AML-193 (cell line): ENCODE measurements around the gene TIA1.
A peak's percentile ranks its signal among the peaks of the same experiment; 100 is the strongest.
"Not testable (repeated sequence)": the region's sequence is repeated elsewhere in the genome, so short reads cannot be mapped to it uniquely, and the experiment has no call there.

ENCODE experiments used
- DNase-seq, 2 experiments: peaks; one replicate each; lab custom pipeline; 2025; lab: John Stamatoyannopoulos, UW

Gene TIA1

DNA sequence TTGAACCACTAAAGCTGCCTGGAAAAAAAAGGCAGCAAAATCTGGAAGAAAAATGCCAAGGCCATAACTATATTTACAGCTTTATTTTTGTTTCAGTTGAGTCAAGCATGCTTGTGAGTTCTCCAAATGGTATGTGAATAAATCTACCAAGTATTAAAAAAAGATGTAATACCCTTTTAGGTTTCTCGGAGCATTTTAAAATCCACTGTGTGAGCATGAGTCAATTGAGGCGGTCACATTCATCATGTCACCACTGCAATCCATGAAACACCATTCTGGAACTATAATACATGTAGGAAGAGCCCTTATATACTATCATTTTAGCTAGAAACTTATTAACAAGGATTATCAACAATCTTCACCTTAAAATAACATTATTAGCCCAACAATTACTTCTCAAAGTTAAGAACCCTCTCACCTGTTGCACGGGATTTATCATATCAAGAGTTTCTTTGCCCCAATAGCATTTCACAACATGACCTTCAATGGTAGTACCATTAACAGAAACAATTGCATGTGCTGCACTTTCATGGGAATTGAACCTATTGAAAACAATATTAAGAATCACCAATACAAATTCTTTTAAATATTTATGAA is 33.4 kb downstream of the TIA1 start:
- no peak for DNase-seq

DNA sequence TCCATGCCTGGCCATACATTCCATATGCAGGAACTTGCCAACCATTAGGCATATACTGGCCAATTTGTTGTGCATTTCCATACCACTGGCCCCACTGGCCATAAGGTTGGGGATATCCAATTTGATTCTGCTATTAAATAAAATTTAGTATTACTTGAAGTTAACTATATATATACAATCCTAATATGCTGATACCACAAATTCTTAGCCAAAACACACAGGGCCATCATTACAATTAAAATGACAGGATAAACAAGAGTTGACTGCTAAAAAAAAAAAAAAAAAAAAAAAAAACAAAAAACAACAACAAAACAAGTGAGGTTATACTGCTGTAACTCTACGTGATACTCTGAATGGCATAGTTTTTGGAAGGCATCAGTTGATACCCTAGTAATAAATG is 34.1 kb downstream of the TIA1 start:
- DNase-seq: no peak

DNA sequence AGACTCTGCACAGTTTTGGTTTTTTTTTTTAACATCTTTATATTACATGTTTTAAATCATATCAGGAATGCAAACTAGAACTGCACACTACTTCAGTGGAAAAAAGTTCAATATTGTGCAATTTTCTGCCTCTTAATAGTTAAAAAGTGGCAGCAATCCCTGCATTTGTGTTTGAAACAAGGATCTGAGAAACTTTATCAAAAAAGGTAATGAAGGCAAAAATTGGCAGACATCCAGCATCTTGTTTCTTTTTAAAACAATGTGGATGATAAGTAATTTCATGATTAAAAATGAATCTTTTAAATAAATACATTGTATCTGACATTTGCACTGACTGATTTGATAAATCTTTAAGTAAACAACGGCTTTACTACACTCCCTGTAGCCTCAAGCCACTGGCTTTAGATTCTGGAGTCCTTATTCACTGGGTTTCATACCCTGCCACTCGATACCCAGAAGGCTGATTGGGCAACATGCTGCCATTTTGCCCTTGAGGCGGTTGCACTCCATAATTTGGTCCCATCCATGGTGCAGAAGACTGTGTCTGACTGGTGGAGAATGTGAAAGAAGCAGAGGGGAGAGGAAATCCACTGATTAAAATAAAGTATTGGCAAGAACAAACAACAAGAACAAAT is 36.0 kb downstream of the TIA1 start:
- DNase-seq: no peak

DNA sequence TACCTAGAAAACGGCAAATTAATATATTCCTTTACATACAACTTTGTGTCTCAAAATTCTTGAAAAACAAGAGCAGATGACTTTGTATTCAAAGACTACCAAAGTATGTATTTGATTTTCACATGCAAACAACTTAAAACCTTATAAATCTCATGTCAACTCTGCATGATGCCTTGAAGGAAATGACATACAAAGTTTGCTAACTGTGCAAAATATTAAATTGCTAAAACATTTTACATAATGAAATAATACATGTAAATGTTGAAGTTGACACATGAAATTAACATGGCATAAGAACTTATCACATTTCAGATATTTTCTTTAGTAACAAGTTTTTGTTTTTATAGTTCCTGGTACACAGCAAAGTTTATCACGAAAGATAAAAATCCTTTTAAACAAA is 36.8 kb downstream of the TIA1 start:
- no peak for DNase-seq

DNA sequence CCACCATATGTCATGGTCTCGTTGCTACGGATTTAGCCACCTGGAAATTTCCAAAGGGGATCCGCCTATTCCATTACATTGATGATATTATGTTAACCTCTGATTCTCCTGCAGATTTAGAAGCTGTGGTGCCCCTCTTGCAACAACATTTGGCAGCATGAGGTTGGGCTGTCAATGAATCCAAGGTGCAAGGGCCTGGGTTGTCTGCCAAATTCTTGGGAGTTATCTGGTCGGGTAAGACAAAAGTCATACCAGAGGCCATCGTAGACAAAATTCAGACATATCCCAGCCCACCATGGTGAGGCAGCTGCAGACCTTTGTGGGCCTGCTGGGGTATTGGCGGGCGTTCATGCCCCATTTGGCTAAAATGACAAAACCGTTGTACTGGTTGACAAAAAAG is 44.0 kb downstream of the TIA1 start:
- DNase-seq: no peak

DNA sequence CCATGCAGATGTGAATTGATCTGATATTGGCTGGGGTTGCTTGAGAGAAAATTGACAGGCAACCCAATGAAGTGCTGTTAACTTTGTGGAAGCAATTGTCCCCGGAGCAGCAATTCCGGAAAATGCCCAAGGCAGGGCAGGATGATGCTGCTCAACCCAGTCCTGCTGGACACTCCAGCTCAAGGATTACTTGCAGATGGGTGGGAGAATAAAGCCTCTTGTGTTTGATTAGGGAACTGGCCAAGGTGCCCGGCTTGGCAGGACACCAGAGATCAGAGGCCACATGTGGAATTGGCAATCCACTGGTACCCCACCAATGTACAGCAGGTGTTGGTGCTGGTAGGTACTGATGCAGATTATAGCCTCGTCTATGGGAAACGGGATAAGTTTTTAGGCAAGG is 45.3 kb downstream of the TIA1 start:
- no peak for DNase-seq

DNA sequence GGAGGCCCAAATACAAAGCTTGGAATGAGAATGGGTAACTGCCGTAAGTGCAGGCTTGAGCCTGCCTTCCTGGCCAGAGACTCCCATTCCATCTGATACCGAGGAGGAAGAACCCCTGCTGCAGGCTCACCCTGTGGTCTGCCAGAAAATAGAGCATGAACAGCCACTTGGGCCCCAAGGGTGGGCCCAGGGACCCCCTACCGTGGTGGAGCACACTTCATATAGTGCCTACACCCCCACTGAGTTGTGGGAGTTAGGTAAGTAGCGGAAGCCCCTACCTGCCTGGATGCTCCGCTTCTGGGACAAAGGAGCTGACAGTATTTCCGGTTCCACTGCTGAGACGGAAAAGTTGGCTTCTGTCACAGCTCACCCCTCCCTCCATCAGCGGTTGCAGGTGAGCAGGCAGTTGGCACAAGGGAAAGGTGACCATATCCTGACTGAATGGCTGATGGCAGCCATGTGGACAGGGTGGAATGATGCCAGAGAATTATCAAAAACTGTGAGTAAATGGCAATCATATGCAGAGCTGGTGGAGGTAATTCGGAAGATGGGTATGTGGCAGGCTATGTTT is 46.1 kb downstream of the TIA1 start:
- no peak for DNase-seq

DNA sequence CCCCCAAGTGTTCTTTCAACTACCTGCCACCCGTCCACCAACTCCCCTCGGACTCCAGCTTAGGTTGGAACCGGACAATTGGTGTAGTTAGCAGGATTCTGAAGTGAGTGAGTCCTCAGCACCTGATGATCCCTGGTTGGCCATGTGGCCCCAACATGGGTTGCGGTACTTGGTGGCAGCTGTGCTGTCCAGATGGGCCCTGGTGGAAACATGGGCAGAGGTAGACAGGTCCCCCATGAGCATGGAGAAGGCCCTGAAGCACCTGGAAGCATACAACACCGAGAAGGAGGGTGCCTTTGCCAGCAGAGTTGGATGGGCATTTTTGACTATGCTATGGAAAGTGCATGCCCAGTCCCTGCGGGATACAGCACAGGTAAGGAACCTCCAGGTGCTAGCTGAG is 46.6 kb downstream of the TIA1 start:
- DNase-seq: no peak

DNA sequence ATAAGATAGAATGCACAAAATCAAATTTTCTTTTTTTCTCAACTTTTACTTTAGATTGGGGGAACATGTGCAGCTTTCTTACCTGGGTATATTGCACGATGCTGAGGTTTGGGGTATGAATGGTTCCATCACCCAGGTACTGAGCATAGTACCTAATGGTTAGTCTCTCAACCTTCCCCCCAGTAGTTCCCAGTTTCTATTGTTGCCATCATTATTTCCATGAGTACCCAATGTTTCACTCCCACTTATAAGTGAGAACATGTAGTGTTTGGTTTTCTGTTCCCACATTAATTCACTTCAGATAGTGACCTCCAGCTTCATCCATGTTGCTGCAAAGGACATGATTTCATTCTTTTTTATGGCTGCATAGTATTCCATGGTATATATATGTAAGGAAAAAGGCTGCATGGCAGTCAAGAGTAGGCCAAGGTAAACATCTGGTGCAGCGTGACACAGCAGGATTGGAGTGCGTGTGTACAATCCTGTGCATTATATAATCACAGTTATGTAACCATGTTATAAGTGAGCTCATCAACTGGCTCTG is 47.1 kb downstream of the TIA1 start:
- DNase-seq: no peak

DNA sequence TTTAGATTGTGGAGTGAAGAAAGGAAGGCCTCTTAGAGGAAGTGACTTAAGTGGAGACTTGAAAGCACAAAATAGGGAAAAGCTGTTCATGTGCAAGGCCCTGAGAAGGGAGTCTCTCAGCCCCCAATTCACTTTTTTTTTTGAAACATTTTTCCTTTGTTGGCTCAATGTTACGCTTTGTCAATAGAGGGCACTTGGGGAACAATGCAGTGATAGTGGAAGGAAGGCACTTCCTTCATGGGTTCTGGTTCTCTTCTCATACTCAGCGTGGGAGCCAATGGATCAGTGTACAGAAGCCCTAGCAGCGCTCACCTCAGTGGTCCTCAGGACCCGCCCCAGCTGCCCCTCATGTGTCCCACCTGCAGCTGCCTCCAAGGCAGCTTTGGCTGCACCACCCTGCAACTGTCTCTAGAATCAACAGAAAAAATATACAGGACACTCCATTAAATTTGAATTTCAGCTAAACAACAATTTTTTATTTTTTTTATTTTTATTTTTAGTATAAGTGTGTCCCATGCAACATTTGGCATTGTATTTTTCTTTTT is 49.0 kb downstream of the TIA1 start:
- DNase-seq: no peak

DNA sequence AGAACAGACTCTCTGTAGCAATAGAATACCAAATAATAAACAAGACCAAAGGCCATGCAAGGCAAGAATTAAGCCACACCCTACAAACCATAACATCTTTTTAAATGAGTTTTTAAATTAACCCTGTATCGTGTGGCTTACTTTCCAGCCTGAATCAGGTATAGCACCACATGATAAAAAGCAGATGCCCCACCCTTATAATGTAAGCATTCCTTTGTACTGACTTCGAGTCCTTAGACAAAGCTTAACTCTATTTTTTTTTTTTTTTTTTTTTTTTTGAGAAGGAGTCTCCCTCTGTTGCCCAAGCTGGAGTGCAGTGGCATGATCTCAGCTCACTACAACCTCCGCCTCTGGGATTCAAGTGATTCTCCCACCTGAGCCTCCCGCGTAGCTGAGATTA is 55.9 kb downstream of the TIA1 start:
- DNase-seq: no peak

DNA sequence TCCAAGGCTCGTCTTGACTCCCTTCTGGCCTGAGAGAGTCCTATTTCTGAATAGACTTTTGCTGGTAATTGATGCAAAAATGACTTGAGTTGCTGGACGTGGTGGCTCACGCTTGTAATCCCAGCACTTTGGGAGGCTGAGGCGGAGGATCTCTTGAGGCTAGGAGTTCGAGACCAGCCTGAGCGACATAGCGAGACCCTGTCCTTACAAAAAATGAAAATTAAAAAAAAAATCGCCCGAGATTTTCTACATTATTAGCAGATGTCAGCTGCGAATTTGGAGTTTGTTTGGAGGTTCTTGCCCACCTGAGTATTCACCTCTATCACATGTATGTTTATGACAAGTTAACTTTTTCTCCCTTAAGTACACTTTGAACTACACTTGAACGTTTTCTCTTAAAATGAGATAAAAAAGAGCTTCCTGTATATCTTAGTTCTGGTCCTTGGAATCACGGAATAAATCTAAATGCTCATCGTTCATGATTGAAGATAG is 57.1 kb downstream of the TIA1 start:
- DNase-seq: no peak

DNA sequence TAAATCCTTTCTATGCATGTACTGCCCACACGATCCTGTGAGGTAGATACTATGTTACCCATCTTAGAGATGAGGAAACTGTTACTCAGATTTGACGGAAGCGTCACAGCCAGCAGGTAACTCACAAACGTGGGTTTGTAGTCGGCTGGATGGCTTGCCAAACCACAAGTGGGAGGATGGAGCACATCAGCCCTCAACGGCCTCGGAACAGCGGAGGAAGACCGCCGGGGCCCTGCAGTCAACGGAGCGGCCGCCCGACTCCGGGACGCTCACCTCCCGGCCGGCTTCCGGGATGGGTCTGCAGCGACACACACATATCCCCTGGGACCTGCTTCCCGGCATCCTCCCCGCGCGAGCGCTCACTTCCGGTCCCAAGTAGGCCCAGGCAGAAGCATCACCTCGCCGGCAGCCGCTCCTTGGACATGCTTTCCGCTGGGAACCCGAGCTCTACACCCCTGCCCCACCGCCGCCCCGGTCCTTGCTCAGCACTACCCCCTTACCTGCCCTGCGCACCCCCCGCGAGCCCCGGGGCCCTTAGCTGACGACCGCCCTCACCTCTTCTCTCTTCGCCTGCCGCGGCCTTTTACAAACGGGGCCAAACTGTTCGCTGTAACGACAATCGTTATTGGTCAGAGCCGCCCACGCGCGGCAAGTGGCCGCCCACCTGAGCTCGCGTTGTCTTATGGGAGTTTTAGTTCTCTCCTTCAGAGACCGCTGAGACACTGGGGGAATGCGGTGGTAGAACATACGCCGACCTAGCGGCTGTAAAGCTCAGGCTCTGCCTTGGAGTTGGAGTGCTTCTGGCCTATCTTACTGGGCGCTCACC is 57.8 kb downstream of the TIA1 start, which contains the start of gene C2orf42:
Gene C2orf42 (minus strand): TSS at position 602 of the 826 bp plus-strand sequence. CDS start 9,034 bp downstream, outside the sequence.
- peak; percentile 95 to 96 for DNase-seq

DNA sequence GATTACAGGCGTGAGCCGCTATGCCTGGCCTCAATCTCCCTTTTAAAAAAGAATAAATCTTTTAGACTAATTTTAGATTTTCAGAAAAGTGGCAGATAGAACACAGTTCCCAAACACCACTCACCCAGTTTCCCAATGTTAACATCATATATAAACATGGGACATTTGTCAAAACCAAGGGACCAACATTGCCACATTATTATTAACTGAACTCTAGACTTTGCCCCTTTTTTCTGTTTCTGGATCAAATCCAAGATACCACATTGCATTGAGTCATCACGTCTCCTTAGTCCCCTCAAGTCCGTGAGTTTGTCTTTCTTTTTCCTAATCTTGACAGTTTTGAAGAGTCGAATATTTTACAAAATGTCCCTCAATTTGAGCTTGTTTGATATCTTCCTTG is 60.0 kb downstream of the TIA1 start:
- no peak for DNase-seq

DNA sequence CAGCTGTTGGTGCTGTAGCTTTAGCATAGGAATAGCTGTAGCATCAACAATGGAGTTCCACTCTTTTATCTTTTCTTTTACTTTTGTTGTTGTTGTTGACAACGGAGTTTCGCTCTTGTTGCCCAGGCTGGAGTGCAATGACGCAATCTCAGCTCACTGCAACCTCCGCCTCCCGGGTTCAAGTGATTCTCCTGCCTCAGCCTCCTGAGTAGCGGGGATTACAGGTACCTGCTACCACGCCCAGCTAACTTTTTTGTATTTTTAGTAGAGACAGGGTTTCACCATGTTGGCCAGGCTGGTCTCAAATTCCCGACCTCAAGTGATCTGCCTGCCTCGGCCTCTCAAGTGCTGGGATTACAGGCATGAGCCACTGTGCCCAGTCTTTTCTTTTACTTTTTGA is 61.3 kb downstream of the TIA1 start:
- DNase-seq: not testable (repeated sequence)

DNA sequence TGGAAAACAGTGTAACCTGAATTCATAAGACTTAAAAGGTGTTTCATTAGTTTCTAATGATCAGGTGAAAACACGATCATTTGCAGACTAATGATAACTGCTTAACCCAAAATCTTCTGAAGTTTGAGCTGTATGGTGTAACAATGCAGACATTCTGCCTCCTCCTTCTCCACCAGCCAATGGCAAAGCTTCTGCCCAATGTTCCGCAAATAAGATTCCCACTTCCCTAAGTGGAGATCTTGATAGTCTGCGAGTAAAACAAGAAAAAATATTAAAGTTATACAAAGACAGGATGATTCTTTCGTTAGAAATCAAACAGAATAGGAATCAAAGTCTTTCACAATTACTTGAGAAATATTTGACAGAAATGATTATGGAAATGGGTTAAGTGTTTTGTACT is 65.7 kb downstream of the TIA1 start:
- DNase-seq: no peak

DNA sequence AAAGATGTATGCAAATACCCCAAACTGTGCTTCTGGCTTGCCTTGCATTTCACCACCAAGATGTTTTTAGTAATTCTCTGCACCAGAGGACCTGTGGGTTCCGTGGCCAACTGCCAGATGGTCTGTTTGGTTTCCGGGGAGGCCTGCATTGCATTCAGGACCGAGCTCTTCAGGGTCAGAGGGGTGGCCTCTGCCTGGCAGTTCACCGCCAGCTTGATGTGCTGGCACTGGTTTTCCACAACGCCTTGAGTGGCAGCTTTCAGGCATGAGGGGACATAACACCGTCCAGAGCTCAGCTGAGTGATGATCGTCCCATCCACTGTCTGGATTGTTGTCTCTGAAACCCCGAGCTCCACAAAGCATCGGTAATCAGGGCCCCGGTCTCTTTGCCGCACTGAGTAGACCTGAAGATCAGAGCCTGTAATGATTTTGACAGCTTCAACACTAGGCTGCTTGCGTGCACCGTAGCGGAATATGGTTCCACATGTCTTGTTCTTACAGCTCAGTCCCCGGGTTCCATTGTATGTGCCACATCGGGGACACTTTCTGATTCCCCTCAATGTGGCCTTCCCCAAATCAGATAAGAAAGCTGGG is 67.0 kb downstream of the TIA1 start:
- DNase-seq: peak; percentile 27 to 29

DNA sequence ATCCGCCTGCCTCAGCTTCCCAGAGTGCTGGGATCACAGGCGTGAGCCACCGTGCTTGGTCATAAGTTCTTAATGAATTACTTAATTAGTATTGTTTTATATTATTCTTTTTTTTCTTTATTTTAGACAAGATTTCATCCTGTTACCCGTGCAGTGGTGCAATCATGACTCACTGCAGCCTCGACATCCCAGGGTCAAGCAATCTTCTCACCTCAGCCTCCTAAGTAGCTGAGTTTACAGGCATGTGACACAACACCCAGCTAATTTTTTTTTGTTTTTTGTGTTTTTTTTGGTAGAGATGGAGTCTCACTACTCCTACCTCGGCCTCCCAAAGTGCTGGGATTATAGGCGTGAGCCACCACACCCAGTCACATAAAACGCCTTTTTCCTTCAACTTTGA is 74.9 kb downstream of the TIA1 start:
- no peak for DNase-seq

DNA sequence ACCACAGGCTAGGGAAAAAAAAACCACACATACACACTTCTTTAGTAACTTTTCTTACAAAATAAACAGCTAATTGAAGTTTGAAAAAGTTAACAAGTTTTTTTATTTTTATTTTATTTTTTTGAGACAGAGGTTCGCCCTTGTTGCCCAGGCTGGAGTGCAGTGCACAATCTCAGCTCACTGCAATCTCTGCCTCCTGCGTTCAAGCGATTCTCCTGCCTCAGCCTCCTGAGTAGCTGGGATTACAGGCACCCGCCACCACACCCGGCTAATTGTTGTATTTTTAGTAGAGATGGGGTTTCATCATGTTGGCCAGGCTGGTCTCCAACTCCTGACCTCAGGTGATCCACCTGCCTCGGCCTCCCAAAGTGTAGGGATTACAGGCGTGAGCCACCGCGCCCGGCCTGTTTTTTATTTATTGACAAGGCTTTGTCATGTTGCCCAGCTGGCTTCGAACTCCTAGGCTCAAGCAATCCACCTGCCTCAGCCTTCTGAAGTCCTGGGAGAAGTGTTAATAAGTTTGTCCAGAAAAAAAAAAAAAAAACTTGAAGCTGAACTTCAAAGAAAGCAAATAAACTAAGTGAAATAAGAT is 78.7 kb downstream of the TIA1 start:
- not testable (repeated sequence) for DNase-seq

DNA sequence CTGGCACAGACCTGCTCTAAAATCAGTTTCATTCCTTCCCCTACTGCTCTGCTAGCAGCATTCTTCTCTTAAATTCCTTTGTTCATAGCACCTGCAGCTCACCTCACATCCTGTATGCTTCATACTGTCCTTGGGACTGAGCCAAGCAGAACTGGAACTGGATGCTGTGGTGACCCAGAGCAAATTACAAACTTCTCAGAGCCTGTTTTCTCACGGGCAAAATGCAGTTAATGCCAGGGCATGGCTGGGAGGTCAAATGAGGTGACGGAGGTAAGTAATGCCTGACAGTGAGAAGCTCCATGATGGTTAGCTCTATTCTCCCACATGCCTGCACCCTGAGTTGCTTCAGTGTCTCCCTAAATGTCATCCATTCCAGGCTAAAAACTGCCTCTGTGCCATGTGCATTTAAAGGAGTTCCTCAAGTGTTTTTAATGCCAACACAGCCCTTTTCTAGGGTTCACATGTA is 87.3 kb downstream of the TIA1 start:
- no peak for DNase-seq

DNA sequence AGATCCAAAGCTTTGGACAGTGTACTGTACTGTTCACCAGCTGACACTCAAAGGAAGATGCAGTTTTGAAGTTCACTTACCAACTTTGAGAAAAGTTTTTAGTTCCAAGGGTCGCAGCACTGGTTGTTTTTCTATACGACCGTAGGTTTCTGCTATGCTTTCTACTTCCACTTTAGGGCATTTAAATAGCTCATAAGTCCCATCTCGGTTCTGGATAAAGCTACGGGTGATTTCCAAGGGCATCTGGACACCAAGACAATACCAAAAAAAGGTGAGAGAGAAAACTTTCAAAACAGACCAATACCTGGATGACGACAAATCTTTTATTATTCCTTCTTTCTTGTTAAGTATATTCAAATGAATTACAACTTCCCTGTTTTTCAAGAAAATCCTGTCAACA is 87.9 kb downstream of the TIA1 start:
- no peak for DNase-seq
